Heart right ventricle (tissue), 16 donors: ENCODE measurements around the gene PPM1N. TPM values are rescaled to one million over a fixed set of nuclear protein-coding genes. Genes with fewer than 3 reads are reported as not detected.

Experiments
- ATAC-seq, 8 donors: fragments of 200-7000 bp; cut with Tn5 transposase; one replicate each; pipeline ENCODE4 v1.9.1; 2020; ENCODE audit warnings: mild to moderate bottlenecking in 8 of 8, moderate library complexity in 8 of 8, moderate number of reproducible peaks in 1 of 8
- DNase-seq, 2 donors: peaks; one replicate each; pipeline ENCODE4 v3.0.0-alpha.2; 2020
- H3K27ac ChIP-seq, 10 donors: fragments of 200-600 bp; sonication (generic) in 2 of 10; one replicate each; pipeline versions ENCODE4 v1.5.0 to v1.8.0; 2020 to 2022; ENCODE audit warnings: mild to moderate bottlenecking in 3 of 10
- H3K27me3 ChIP-seq, 7 donors: fragments of 200-600 bp; one replicate each; pipeline ENCODE4 v1.8.0; 2021 to 2022; ENCODE audit warnings: mild to moderate bottlenecking in 2 of 7
- H3K36me3 ChIP-seq, 9 donors: fragments of 200-600 bp; sonication (generic) in 1 of 9; one replicate each; pipeline versions ENCODE4 v1.5.0 to v1.8.0; 2020 to 2022; ENCODE audit warnings: mild to moderate bottlenecking in 2 of 9
- H3K4me1 ChIP-seq, 9 donors: fragments of 200-600 bp; sonication (generic) in 1 of 9; one replicate each; pipeline versions ENCODE4 v1.5.0 to v1.8.0; 2020 to 2022; ENCODE audit warnings: mild to moderate bottlenecking in 4 of 9
- H3K4me3 ChIP-seq, 10 donors: fragments of 200-600 bp; sonication (generic) in 2 of 10; one replicate each; pipeline versions ENCODE4 v1.5.0 to v1.8.0; 2020 to 2022; ENCODE audit warnings: mild to moderate bottlenecking in 7 of 10, moderate library complexity in 2 of 10
- H3K9me3 ChIP-seq, 11 donors: fragments of 200-600 bp in 10 of 11; sonication (generic) in 2 of 11; one replicate each; pipeline versions ENCODE4 v1.5.0 to v1.8.0; 2013 to 2022; ENCODE audit warnings: mild to moderate bottlenecking in 2 of 11, control low read depth in 1 of 11, moderate library complexity in 1 of 11
- CTCF ChIP-seq, 9 donors: fragments of 200-600 bp; sonication (generic) in 2 of 9; IDR thresholded peaks; one replicate each; pipeline versions ENCODE4 v1.5.0 to v1.8.0; 2021 to 2022; ENCODE audit warnings: antibody characterized with exemption in 9 of 9, mild to moderate bottlenecking in 5 of 9, moderate library complexity in 1 of 9
- WGBS, 2 donors: extraction: QIAGEN DNeasy Blood & Tissue Kit; methylation state at CpG; one replicate each; pipeline ENCODE4 v1.1.7; 2013; ENCODE audit warnings: inconsistent platforms in 1 of 2; 5-methylcytosine and 5-hydroxymethylcytosine counted together
- intact Hi-C, 10 donors: fragments of 100-400 bp; cut with DNase I; formaldehyde crosslinking; loops; one replicate each; pipeline versions ENCODE4 v1.11.1 to v1.14.2; 2022
- long read RNA-seq, 3 donors: library from polyadenylated mRNA; unstranded; transcript quantifications; one replicate each; pipeline ENCODE4 v2.0.0, GENCODE V29; 2020 to 2021
- polyA plus RNA-seq, 2 donors: library from polyadenylated mRNA; stranded (reverse); fragments of 200-250 nt; gene quantifications; one replicate each; pipeline ENCODE4 v1.2.3, GENCODE V29; 2013
- total RNA-seq, 10 donors: library from RNA; stranded (reverse); fragmentation: NEBNext Ultra II Directional in 3 of 10; extraction: Animal tissue kit (Norgen Biotek cat#: 25700) in 3 of 10; gene quantifications; one replicate each; pipeline versions ENCODE4 v1.2.1 to v1.2.4, GENCODE V29; 2021 to 2023
- donor health status: Arrhythmogenic right ventricular cardiomyopathy.
- donor health status: ischemic (EF 13 %, LVEDD 7.1; RV severe dilation, severe dysfunction).
- donor health status: healthy with polysubstance abuse.
- donor health status: DM: no; HTN: yes; CAD: no.
- donor health status: DM: no; HTN: no; CAD: no.
- donor health status: ischemic (EF 25% LVEDD 6.9; RV normal size, moderate dysfunction).
- donor health status: ischemic (EF 25% LVEDD 5.7; RV mildly dilated, moderate dysfunction).
- donor health status: healthy.
- donor health status: DM: yes; HTN: yes; CAD: no.
- donor health status: Ischemic cardiomyopathy.
- donor health status: ischemic (EF 35%, LVEDD 5.7; RV mildly dilated, moderate dysfunction).
- donor health status: nonischemic (EF 11% LVEDD 7.7; RV severe dilation, severe dysfunction).
- donor health status: DM: yes; HTN: yes; CAD: no.
- donor health status: PGD.
- donor health status: ischemic (EF 29% LVEDD 5.4; RV normal size, mild dysfunction).
- donor health status: nonischemic (EF 23%, LVEDD 6.1; RV moderate dilation, normal function).

PPM1N gene
- 1 to 10 TPM in 1 of 10 donors, under 1 TPM in 4, not detected in 5; 0.32 to 3.6 (median 0.57) TPM for total RNA-seq
- polyA plus RNA-seq: under 1 TPM; 0.51 to 0.68 TPM
- long read RNA-seq, donor 1, partial matches to known transcripts: 0 of 1 reads
- long read RNA-seq, donor 1, other reads (novel, unspliced or antisense): 1 of 1 reads
- long read RNA-seq, donor 2, partial matches to known transcripts: 0 of 1 reads
- long read RNA-seq, donor 2, other reads (novel, unspliced or antisense): 1 of 1 reads
- long read RNA-seq, donor 3, partial matches to known transcripts: 0 of 1 reads
- long read RNA-seq, donor 3, other reads (novel, unspliced or antisense): 1 of 1 reads

DNA sequence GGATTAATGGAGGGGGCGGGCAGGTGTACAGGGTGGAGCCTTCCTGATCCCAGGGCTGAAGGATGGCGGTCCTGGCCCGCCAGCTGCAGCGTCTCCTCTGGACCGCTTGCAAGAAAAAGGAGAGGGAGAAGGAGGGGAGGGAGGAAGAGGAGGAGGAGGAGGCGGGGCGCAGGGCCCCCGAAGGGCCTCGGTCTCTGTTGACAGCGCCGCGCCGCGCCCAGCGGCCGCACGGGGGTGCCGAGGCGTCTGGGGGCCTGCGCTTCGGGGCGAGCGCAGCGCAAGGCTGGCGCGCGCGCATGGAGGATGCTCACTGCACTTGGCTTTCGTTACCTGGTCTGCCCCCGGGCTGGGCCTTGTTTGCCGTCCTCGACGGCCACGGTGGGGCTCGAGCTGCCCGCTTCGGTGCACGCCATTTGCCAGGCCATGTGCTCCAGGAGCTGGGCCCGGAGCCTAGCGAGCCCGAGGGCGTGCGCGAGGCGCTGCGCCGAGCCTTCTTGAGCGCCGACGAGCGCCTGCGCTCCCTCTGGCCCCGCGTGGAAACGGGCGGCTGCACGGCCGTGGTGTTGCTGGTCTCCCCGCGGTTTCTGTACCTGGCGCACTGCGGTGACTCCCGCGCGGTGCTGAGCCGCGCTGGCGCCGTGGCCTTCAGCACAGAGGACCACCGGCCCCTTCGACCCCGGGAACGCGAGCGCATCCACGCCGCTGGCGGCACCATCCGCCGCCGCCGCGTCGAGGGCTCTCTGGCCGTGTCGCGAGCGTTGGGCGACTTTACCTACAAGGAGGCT is at the start of gene PPM1N:
Gene PPM1N (plus strand): TSS at position 33 of the 785 bp plus-strand sequence. CDS start 30 bp downstream, at position 63.
- peak within 1 kb of the TSS in 2 of 10 donors; percentile 41 to 60 for H3K27ac ChIP-seq
- H3K9me3 ChIP-seq: no peaks in the 10 kb centered on the region
- H3K27me3 ChIP-seq: peaks cover 0 to 44% (median 24%) of the 10 kb centered on the region in 7 donors
- intact Hi-C loops: loop anchor here in 3 of 10 donors (10.0 kb wide), 1 partner anchor 146 kb away; no protein-coding TSS in a partner anchor
- WGBS, 2 donors: 2% methylated on average over 76 to 89 of the region's 89 CpGs
- H3K4me3 ChIP-seq: peak within 1 kb of the TSS in 9 of 10 donors; percentile 19 to 86 (median 72)
- ATAC-seq: peak in 1 of 8 donors; percentile 4
- H3K4me1 ChIP-seq: peaks cover 6 to 65% (median 37%) of the 10 kb centered on the region in 9 donors
- peak in 4 of 9 donors; percentile 21 to 36 (median 28) for TF ChIP-seq CTCF (IDR thresholded peaks at IDR 0.05)
- DNase-seq: no peak
- no peaks in the 10 kb centered on the region for H3K36me3 ChIP-seq

DNA sequence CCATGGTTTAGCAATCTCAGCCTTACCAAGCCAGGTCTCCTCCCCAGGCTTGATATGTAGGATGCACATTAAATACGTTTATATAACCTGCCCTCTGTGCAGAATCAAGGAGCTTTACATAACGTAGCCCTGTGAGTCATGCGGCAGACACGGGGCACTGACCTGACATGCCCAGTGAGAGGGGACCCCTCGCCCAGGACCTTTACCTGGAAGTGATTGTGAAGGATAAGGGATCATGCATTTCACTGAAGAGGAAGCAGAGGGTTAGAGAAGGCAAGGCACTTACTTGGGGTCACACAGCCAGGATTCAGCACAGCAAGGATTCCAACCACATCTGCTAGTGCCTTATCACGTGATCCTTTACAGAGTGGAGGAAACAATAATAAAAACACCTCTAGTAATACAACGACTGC is 49.4 kb upstream of the PPM1N start:
- Histone ChIP-seq H3K36me3 (no peaks in the 10 kb centered on the region), H3K4me1 (peaks cover 7 to 51% (median 31%) of the 10 kb centered on the region in 9 donors), H3K27me3 (no peaks in the 10 kb centered on the region), H3K27ac (peak overlapping the region in 1 of 10 donors; percentile 82), H3K9me3 (no peaks in the 10 kb centered on the region), H3K4me3 (no peak overlapping the region)
- 74 to 78% methylated on average over 7 of the region's 7 CpGs for WGBS, 2 donors
- no peak for ATAC-seq
- TF ChIP-seq CTCF (IDR thresholded peaks at IDR 0.05): no peak
- intact Hi-C loops: loop anchor here in 1 of 10 donors (10.0 kb wide), 1 partner anchor 196 kb away; no protein-coding TSS in a partner anchor
- DNase-seq: no peak

- H3K4me1 ChIP-seq: peaks cover 7 to 52% (median 26%) of the 10 kb centered on the region in 9 donors
- H3K4me3 ChIP-seq: peak overlapping the region in 9 of 10 donors; percentile 46 to 74 (median 66)
- no peak for TF ChIP-seq CTCF (IDR thresholded peaks at IDR 0.05)
- H3K9me3 ChIP-seq: no peaks in the 10 kb centered on the region
- H3K36me3 ChIP-seq: no peaks in the 10 kb centered on the region
- intact Hi-C loops: loop anchor here in 2 of 10 donors (2.0 kb wide), 1 partner anchor 19 kb away; no protein-coding TSS in a partner anchor
- no peaks in the 10 kb centered on the region for H3K27me3 ChIP-seq
- 37% methylated on average over 5 of the region's 5 CpGs for WGBS, 2 donors
- H3K27ac ChIP-seq: peak overlapping the region in 8 of 10 donors; percentile 50 to 86 (median 82)
- no peak for DNase-seq
- ATAC-seq: peak in 2 of 8 donors; percentile 3 to 5
These were observed 48.3 kb upstream of the PPM1N start for GRCh38 chr19:45450012-45450333.
